GM12873 (cell line): ENCODE results near the gene GATC.

ENCODE experiments used
- TF ChIP-seq, protein P1 (sequence below): IDR thresholded peaks from 2 replicates; pipeline ENCODE4 v1.5.1; 2012; ENCODE audit warnings: low read depth, mild to moderate bottlenecking, moderate library complexity, low read length, control low read depth; ENCODE audit not compliant: insufficient read depth; ENCODE audit errors: missing control alignments

GATC gene

GRCh38 chr12:120439646-120440247, 6.5 kb upstream of the GATC start:
- TF ChIP-seq, protein P1, sequence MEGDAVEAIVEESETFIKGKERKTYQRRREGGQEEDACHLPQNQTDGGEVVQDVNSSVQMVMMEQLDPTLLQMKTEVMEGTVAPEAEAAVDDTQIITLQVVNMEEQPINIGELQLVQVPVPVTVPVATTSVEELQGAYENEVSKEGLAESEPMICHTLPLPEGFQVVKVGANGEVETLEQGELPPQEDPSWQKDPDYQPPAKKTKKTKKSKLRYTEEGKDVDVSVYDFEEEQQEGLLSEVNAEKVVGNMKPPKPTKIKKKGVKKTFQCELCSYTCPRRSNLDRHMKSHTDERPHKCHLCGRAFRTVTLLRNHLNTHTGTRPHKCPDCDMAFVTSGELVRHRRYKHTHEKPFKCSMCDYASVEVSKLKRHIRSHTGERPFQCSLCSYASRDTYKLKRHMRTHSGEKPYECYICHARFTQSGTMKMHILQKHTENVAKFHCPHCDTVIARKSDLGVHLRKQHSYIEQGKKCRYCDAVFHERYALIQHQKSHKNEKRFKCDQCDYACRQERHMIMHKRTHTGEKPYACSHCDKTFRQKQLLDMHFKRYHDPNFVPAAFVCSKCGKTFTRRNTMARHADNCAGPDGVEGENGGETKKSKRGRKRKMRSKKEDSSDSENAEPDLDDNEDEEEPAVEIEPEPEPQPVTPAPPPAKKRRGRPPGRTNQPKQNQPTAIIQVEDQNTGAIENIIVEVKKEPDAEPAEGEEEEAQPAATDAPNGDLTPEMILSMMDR, result peak; percentile 78

DNA sequence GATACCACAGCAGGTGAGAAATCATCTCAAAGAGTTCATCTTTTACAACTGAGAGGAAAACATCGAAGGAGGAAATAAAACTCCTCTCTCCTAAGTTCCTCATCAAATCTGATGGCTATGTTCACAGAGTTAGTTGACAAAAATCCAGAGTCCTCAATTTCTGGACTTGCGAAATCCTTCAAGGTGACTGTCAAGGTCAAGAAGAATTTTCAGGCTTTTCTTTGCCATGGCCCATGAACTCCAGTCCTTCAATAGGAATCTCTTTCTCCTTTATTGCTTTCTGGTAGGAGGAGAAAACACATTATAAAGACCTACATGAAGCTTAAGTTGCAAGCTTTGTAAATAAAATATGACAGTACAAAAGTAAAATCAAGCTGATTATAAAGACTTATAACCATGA, 1.6 kb upstream of the GATC start:
- TF ChIP-seq, protein P1, result no peak

GRCh38 chr12:120447992-120448391, 1.7 kb downstream of the GATC start:
- TF ChIP-seq, protein P1, result no peak

- TF ChIP-seq, protein P1, result no peak
Measured at GRCh38 chr12:120453060-120453750, 7.0 kb downstream of the GATC start.

DNA sequence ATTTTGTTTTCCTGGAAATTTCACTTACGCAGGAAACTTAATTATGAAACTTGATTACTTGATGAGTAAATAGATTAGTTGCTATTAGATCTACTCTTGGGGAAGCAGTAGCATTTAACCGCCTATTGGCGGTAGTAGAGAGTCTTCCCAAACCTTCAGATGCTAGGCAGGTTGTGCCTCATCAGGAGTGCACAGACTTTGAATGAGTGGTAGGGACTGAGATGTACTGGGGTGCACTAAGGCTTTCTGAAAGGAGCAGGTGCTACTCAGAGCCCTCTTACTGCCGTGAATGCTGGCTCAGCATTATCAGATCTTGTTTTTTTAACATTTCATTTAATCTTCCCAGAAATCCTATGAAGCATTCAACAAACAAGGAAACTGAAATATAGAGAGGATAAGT, 7.7 kb downstream of the GATC start:
- TF ChIP-seq, protein P1, result peak; percentile 76

GRCh38 chr12:120455302-120455701, 9.1 kb downstream of the GATC start:
- TF ChIP-seq, protein P1, result no peak

DNA sequence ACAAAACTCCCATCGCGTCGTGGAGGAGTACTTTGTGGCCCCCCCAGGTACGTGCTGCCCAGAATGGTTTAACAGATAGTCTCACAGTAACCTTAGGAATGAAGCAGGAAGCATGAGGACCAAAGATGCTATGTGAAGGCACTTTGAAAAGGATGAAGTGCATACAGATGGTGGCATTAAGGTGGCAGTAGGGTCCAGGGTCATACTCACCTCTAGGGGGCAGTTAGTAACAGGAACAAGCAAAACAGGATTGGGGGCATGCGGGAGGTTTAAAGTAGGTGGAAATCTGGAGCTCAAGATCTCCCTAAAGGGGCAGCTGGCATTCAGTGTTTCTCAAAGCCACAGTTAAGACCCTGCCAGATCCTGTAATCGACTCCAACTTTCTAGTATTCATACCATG, 10.9 kb downstream of the GATC start:
- TF ChIP-seq, protein P1, result peak; percentile 62
